HG02678 (cell line): ENCODE results near the gene FTO.

Source experiments
- ATAC-seq: cut with Tn5 transposase; IDR thresholded peaks from one replicate; pipeline ENCODE4 v1.9.1; 2021; ENCODE audit warnings: mild to moderate bottlenecking, moderate library complexity; ENCODE audit not compliant: unreplicated experiment

The FTO gene

DNA sequence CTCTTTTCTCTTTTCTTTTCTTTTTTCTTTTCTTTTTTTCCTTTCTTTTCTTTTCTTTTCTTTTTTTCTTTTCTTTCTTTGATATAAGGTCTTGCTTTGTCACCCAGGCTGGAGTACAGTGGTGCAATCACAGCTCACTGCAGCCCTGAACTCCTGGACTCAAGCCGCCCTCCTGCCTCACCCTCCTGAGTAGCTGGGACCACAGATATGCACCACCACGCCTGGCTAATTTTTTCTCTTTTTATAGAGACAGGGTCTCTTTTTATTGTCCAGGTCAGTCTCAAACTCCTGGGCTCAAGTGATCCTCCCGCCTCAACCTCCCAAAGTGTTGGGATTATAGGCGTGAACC, 436.8 kb downstream of the FTO start:
- no peak for ATAC-seq

DNA sequence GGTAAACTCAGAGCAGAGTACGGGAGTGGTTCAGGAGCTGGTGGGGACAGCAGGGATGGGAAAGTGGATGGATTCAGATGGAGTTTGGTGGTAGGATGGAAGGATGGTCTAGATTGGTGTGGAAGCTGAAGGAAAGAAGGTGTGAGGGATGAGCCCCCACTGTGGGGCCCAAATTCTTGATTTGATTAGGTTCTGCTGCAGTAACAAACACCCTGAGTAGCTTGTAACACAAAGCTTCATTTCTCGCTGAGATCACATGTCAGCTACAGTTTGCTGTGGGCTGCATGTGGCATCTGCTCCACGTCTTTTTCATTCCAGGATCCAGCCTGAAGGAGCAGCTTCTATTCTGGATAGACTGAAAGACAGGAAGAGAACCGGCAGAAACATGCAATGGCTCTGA, 438.8 kb downstream of the FTO start:
- ATAC-seq, result no peak

DNA sequence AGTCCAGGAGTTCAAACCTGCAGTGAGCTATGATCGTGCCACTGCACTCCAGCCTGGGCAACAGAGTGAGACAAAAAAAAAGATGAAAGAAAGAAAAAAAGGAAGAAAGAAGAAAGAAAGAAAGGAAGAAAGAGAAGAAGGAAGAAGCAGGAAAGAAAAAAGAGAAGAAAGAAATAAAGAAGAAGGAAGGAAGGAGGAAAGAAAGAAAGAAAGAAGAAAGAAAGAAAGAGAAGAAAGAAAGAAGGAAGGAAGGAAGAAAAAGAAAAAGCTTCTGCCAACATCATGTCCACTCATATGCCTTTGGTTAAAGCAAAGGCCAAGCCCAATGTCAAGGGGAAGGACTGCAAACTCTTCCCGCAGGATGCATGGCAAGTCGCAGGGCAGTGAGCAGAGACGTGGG, 439.5 kb downstream of the FTO start:
- ATAC-seq, result no peak

DNA sequence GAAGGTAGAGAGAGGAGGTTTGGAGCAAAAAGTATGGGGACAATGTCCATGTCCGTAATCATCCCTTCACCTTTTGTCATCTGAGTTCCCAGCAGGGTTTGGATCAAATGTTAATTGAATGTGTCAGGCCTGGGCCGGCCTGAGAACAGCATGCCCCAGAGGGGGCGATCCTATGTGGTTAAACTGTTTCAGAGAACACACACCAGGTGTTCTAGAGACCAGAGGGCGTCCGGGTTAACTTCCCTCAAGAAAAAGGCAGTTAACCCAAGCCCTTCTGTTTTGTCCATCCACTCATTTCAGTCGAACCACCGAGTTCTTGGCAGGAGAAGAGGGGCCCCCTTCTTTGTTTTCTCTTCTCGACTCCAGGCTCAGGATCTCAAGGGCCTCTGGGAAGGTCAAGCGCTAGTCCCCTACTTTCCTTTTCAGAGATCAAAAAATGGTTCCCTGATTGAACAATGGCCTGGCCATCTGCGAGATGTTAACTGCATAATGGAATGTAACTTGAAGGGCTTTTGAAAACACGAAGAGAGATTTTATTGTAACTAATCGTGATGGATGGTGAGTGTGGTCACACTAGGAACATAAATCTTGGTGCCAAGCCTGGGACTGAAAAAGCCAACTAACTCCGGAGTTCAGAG, 440.1 kb downstream of the FTO start:
- ATAC-seq, result no peak

DNA sequence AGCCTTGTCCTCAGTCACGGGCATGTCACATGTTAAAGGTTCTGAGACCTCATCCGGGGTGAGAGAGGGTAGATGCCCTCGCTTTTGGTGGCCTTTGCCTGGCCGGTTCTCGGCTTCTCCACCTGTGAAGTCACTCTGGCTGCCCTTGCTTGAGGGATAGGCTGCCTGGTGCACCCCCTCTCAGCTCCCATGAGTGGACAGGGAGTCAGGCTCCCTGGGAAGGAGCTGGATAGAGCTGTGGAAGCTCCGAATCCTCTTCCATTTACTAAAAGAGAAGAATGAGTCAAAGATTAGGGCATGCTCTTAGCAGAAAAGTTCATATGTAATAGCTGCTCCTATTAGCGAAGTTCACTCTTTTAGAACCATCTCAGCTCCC, 440.6 kb downstream of the FTO start:
- no peak for ATAC-seq

DNA sequence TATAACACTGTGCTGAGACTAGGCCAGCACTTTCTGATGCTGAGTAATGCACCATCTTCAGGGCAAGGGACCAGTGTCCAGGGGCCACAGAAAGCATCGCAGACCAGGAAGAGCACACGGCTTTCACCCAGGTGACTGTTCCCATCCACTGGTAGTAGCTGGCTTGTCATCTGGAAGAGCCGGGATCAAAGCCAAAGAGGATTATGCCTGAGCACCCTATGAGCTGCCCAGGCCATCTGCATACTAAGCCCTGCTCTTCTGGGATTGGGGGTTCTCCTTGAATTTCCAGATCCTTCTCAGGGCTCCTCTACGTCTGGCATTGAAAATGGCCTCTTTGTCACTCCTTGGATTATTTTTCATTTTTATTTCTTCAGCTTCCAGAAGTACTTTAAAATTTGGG, 441.9 kb downstream of the FTO start:
- no peak for ATAC-seq

DNA sequence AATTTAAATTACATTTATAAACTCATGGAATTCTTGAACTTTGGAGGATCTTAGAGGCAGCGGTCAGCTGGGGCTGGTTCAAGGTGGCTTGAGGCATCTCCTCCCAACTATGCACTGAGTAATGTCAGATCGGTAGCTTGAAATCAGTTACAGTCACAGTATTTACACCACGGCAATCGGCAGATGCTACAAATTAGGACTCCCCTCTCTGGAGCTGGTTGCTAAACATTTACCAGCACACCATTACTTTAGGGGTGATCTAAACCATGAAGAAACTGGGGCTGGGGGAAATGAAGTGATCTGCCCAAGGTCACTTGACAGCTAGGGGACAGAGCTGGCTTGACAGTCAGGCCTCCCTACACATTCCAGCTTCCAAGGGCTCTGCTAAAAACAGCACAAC, 445.0 kb downstream of the FTO start:
- no peak for ATAC-seq

DNA sequence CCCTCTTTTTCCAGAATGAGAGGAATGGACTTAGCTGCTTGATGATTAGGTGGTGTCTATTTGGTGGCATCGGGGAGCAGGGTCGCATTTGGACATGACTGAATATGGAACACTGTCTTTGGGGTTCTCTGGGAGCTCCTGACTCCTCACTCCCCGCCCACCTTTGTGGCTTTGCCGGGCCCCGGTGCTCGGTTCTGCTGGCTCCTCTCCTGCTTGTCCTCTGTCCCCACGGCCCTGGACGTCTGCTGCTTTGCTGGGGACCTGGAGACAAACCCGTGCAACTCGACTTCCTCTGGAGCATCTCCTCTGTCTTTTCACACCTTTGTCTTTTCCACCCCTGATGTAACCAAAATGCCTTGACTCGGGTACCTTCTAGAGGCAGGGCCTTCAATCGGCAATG, 446.9 kb downstream of the FTO start:
- no peak for ATAC-seq

DNA sequence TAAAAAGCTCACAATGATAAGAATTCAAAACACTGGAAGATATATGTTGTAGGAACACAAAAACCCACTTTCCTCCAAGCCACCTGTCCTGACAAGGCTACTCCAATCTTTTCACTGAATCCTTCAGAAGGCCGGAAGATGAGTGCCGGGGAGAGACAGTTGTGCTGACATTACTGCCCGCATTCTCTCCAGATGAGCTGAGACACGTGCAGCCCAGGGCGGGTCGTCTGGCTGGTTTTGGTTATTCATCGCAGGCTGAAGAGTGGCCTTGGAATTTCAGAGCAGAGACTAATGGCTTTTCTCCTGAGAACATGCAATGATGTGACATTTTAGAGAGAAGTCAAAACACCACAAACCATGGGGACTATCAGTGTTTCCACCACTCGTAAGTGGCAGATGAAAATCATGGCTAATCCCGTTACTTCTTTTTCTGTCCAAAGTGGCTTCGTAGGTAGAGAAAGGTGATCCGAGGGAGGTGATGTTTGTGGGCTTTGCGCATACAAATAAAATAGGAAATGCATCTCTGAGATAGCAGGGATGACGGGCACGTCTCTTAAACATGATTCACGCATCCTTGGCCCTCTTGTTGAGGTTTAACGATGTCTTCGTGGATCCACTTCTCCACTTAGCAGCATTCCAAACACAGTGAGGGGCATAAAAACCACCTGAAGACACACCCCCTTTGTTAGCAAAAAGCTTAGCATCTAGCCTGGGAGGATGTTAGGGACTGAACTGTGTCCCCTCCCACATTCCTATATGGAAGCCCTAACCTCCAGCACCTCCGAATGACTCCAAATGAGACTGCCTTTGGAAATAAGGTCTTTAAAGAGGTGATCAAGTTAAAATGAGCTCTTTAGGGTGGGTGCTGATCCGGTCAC, 448.6 kb downstream of the FTO start:
- no peak for ATAC-seq

DNA sequence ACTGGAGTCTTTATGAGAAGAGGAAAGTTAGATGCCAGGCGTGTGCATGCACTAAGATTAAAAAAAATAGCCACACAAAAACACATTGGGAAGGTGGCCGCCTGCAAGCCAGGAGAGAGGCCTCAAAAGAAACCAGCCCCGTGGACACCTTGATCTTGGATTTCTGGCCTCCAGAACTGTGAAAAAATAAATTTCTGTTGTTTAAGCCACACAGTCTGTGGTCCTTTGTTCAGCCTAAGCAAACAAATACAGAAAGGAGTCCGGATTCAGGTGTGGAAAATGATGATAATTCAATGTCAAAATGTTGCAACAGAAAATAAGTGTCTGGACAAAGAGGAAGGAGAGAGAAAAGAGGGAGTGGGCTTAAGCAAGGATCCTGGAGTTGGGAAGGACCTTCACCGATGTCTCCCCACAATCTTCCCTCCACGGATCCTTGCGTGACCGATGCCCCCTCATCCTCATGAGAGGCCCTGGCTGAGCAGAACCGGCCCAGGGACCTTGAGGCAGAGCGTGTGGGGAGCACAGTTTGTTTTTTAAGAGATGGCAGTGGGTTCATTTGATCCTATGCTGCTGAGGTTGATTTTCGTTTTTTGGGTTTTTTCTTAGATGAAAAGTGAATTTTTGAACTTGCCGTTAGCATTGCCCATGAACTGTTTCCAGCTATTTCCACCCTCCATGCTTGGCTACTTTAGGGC, 449.4 kb downstream of the FTO start:
- ATAC-seq, result no peak

DNA sequence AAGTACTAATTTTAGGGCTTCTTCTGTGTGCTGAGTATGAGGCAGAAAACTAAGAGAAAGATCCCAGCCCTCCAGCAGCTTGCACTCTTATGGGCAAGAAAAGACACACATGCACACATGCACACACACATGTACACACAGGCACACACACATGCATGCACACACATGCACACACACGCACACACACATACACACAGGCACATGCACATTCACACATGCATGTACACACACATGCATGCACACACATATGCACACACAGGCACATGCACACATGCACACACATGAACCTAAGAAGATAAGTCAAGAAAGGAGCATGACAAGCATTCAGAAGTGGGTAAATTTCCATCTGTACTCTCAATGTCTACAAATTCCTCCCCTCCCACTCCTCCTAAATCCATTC, 452.4 kb downstream of the FTO start:
- no peak for ATAC-seq

DNA sequence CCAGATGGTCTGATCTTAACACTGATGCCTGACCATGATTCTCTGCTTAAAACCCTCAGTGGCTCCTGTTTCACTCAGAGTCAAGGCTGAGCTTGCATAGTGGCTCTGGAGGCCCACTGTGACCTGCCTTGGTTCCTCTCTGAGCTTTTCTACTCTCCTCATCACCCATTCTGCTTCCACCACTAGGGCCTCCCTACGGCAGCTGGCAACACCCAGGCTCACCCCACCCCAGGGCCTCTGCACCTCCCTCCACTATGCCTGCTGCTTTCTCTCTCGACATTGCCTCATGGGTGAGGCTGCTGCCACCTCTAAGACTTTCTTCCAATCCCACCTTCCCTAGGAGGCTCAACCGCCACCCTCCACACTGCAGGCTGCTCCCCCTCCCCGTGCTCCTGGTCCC, 455.0 kb downstream of the FTO start:
- ATAC-seq, result no peak

DNA sequence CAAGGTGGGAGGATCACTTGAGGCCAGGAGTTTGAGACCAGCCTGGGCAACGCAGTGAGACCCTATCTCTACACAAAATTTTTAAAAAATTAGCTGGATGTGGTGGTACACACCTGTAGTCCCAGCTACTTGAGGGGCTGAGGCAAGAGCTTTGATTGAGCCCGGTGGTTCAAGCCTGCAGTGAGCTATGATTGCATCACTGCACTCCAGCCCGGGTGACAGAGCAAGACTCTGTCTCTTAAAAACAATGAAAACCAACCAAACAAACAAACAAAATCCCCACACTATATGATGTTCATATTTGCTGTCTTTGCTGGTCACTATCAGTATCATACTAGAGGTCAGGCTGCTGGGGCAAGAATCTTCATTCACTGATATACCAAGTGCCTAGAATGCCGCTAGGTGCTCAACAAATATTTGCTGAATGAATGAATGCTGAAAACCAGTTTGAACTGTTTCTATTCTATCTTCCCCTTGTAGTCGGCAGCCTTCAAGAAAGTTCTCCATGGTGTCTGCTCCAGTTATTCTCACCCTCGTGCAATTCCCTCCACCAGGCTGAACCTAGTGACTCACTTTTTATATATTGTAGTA, 455.6 kb downstream of the FTO start:
- ATAC-seq, result no peak

DNA sequence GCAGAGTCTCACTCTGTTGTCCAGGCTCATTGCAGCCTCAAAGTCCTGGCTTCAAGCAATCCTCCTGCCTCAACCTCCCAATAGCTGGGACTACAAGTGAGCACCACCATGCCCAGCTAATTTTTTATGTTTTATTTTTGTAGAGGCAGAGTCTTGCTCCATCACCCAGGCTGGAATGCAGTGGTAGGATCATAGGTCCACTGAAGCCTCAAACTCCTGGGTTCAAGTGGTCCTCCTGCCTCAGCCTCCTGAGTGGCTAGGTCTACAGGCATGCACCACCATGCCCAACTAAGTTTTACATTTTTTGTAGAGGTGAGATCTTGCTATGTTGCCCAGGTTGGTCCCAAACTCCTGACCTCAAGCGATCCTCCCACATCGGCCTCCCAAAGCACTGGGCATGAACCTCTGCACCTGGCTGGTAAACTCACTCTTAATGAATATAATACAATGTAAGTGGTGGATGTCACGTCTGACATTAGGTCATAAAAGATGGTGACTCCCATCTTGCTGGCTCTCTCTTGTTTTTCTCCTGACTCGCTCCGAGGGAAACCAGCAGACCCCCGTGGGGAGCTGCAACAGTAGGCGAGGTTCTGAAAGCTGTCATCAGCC, 456.4 kb downstream of the FTO start:
- ATAC-seq, result no peak

DNA sequence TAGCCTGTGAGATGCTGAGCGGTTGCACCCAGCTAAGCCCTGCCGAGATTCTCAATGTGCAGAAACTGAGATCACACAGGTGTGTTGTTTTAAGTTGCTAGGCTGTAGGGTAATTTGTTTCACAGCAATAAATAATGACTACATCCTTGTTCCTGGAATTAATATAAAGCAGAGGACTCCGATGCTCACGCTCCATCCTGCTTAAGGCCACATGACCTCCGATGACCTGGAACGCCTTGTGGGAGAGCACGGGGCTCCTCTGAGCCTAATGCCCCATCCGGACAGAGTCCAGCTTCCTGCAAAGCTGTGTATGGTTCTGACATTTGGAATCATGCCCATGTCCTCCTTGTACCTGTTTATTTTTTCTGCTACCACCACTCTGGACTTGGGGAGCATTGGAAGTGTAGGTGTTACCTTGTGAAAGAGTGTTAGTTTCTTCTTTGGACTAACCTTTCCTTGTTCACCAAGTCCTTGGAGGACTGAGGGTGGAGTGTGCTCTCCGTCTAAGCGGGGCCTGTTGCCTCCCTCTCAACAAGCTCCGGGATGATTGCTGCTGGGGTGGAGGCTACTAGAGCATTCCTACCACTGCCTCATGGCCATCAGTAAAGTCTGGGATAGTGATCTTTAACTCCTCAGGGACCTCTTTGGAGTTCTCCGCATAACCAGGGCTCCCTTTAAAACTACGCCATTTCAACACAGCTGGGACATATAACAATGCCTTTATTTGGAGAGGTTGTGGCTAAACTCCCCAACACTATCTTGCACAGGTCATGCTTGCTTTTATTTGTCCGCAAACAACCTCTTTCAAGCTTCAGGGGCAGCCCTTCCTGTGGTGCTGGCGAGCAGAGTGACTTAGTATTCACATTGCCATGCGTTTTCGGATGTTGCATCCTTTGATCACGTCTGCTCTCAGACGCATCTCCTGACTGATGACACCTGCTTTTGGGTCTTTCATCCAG, 457.3 kb downstream of the FTO start:
- no peak for ATAC-seq

DNA sequence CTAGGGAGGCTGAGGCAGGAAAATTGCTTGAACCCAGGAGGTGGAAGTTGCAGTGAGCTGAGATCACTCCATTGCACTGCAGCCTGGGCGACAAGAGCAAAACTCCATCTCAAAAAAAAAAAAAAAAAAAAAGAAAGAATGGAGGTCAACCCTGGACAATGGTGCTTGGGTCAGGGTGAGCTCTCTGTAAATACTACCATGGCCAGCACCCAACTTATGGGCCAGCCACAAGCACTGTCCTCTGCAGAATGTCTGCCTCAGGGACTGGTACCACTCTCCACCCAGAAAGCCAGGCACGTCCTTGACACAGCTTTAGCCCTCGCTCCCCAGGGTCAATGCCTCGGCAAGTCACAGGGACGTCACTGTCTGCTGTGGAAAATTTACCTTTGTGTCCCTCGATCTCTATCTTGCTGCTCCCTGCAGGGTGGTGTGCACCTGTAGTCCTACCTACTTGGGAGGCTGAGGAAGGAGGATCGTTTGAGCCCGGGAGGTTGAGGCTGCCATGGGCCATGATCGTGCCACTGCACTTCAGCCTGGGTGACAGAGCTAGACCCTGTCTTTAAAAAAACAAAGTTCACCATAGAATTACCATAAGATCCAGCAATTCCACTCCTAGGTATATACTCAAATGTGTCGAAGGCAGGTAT, 459.4 kb downstream of the FTO start:
- ATAC-seq, result no peak

DNA sequence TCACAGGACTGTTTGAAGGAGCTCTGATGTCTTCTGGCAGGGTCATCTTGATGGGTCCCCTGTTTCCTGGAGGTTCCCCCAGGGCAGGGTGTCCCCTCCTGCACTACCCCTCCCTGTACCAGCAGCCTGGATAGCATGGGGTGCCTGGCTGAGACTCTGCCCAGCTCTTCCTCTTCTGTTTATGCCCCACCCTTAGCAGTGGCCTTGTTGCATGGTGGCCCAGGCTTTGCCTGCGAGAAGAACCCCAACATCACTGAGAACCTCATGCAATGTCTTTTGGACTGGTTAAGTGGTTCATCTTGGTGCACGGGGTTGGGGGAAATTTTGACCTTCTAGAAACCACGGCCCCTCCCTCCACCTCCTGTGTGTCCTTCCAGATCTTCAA, 460.8 kb downstream of the FTO start:
- ATAC-seq, result no peak

DNA sequence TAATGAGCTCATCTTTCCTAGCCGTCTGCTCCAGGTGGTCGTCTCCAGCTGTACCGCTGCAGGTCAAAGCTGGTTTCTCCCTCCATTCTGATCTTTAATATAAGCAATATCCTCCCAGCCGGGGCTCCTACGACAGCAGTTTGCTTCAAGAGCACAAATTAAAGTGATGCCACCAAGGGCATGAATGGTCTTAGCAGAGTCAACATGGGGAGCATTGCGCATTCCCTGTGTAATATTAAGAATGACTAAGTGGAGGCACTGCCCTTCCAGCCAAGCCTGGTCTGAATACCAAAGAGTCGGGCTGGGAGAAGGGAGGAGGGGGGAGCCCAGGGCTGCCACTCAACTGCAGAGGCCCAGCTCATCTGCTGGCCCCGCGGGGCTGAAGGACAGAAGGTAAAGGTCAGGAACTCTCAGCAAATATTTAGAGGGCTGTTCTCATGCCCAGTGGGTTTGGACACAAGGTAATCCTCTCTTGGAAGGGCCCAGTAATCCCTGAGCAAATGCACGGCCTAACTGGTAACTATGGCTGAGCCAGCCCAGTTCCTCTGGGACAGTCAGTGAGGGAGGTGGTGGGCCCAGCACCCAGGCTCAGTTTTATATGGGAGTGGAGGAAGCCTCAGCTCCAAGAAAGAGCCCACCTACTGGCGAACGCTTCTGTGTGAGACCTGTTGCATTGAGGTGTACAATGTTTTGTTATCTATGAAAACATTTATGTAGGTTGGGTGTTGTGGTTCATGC, 461.4 kb downstream of the FTO start:
- no peak for ATAC-seq
